ENCODE measurements around the gene ANAPC16. TPM values are rescaled to one million over a fixed set of nuclear protein-coding genes. Genes with fewer than 3 reads are reported as not detected.

Gene ANAPC16
- total and polyA plus RNA-seq, 2 experiments from 2014 or later = 77.5 to 126 TPM

DNA sequence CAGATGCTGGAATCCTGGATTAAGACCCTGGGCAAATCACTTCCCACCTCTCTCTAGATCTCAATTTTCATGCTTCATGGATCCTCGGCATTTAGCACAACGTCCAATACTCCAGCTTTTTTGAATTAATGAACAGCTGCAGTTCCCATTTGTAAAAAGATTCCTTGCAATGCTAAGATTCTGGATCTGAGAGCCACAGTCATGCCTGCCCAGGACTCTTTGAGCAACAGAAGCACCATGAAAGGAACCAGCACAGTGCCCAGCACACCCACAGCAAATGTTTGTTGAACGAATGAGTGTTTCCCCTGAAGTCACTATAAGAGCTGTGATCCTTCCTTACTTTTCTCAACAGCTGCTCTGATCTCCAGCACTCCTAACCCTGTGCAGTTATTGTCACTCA lies 37.2 kb downstream of the ANAPC16 start (continued):
- TF ChIP-seq, protein P1, sequence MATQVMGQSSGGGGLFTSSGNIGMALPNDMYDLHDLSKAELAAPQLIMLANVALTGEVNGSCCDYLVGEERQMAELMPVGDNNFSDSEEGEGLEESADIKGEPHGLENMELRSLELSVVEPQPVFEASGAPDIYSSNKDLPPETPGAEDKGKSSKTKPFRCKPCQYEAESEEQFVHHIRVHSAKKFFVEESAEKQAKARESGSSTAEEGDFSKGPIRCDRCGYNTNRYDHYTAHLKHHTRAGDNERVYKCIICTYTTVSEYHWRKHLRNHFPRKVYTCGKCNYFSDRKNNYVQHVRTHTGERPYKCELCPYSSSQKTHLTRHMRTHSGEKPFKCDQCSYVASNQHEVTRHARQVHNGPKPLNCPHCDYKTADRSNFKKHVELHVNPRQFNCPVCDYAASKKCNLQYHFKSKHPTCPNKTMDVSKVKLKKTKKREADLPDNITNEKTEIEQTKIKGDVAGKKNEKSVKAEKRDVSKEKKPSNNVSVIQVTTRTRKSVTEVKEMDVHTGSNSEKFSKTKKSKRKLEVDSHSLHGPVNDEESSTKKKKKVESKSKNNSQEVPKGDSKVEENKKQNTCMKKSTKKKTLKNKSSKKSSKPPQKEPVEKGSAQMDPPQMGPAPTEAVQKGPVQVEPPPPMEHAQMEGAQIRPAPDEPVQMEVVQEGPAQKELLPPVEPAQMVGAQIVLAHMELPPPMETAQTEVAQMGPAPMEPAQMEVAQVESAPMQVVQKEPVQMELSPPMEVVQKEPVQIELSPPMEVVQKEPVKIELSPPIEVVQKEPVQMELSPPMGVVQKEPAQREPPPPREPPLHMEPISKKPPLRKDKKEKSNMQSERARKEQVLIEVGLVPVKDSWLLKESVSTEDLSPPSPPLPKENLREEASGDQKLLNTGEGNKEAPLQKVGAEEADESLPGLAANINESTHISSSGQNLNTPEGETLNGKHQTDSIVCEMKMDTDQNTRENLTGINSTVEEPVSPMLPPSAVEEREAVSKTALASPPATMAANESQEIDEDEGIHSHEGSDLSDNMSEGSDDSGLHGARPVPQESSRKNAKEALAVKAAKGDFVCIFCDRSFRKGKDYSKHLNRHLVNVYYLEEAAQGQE (IDR thresholded peaks at IDR 0.05; ENCODE audit: unreplicated experiment) = no peak
- TF ChIP-seq NANOG (IDR thresholded peaks at IDR 0.05; ENCODE audit: borderline replicate concordance) = no peak
- no peak for TF ChIP-seq ZNF114 (CRISPR knock-in tag; IDR thresholded peaks at IDR 0.05)

- H3K79me2 ChIP-seq (replicated peaks; ENCODE audit: insufficient read depth) = no peaks in the 10 kb centered on the region
- ATAC-seq (no peak), DNase-seq (ENCODE audit: low spot score) (no peak)
- no peaks in the 10 kb centered on the region for H3K9me2 ChIP-seq (ENCODE audit: insufficient read depth)
- Mint-ChIP-seq H3K4me3 (no peak overlapping the region), H3K4me1 (peaks cover 28% of the 10 kb centered on the region), H3K27me3 (ENCODE audit: insufficient read depth, low read depth, poor library complexity) (peaks cover 12% of the 10 kb centered on the region), H3K27ac (no peak overlapping the region), H3K9me3 (no peaks in the 10 kb centered on the region), H3K36me3 (ENCODE audit: low read depth) (no peaks in the 10 kb centered on the region)
- H3K27ac ChIP-seq (ENCODE audit: low read depth) = no peak overlapping the region
- no peak overlapping the region; the same call in 1 of the 2 replicates for H2AFZ ChIP-seq
- TF ChIP-seq NANOG (IDR thresholded peaks at IDR 0.05; ENCODE audit: borderline replicate concordance) (no peak), ZNF462 (CRISPR knock-in tag; IDR thresholded peaks at IDR 0.05) (no peak), POLR2AphosphoS5 (IDR thresholded peaks at IDR 0.05; ENCODE audit: low read depth) (no peak), ZNF331 (CRISPR knock-in tag; IDR thresholded peaks at IDR 0.05; ENCODE audit: low read depth) (no peak), CREB1 (CRISPR knock-in tag; IDR thresholded peaks at IDR 0.05; ENCODE audit: low read depth) (no peak)
- peaks cover 14% of the 10 kb centered on the region for H3K4me1 ChIP-seq (ENCODE audit: insufficient read depth)
- H3K4me3 ChIP-seq = no peak overlapping the region
- H3K27me3 ChIP-seq (ENCODE audit: insufficient read depth) = no peaks in the 10 kb centered on the region
- H3K4me2 ChIP-seq = no peak overlapping the region
- no peaks in the 10 kb centered on the region for H3K36me3 ChIP-seq (ENCODE audit: insufficient read depth)
- H3F3A ChIP-seq (replicated peaks; ENCODE audit: low read depth) = peaks cover 3% of the 10 kb centered on the region; the same call in 1 of the 2 replicates
- H4K20me1 ChIP-seq (replicated peaks; ENCODE audit: insufficient read depth) = no peaks in the 10 kb centered on the region
Observed at GRCh38 chr10:72253578-72253977, 37.8 kb downstream of the ANAPC16 start.

Measured in GM23338 (cell line).